ENCODE results near the gene SEPTIN1.

- TF ChIP-seq RFX5 (IDR thresholded peaks at IDR 0.05; ENCODE audit: low read depth, low read length) (no peak), RXRA (CRISPR knock-in tag; IDR thresholded peaks at IDR 0.05) (no peak), CTCF (CRISPR knock-in tag; IDR thresholded peaks at IDR 0.05) (no peak), ZFP36 (IDR thresholded peaks at IDR 0.05; ENCODE audit: borderline replicate concordance, low read depth, low read length, partially characterized antibody) (no peak)
Observed at GRCh38 chr16:30348113-30348512, 34.2 kb downstream of the SEPTIN1 start.
